Measurements from ENCODE around the gene COLEC12.
A peak's percentile ranks its signal among the peaks of the same experiment; 100 is the strongest.

The COLEC12 gene

DNA sequence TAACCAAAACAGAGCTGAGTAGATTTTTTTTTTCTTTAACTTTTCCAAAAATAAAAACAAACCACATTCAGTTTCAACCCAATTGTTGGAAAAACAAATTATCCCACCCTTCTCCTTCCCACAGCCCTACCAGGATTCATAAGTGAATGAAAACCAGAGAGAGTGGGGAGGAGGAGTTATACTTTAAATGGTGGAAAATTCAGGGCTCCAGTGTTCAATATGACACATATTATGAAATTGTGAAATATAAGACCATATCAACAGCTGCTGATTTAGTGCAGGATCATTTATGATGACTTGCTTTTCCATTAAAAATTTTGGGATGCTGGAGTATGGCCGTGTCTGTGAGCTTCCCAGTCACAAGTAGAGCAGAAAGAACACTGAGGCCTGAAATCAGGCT is 26.7 kb downstream of the COLEC12 start:
- no peak for DNase-seq

GRCh38 chr18:471716-472115 is 28.8 kb downstream of the COLEC12 start:
- no peak for DNase-seq

DNA sequence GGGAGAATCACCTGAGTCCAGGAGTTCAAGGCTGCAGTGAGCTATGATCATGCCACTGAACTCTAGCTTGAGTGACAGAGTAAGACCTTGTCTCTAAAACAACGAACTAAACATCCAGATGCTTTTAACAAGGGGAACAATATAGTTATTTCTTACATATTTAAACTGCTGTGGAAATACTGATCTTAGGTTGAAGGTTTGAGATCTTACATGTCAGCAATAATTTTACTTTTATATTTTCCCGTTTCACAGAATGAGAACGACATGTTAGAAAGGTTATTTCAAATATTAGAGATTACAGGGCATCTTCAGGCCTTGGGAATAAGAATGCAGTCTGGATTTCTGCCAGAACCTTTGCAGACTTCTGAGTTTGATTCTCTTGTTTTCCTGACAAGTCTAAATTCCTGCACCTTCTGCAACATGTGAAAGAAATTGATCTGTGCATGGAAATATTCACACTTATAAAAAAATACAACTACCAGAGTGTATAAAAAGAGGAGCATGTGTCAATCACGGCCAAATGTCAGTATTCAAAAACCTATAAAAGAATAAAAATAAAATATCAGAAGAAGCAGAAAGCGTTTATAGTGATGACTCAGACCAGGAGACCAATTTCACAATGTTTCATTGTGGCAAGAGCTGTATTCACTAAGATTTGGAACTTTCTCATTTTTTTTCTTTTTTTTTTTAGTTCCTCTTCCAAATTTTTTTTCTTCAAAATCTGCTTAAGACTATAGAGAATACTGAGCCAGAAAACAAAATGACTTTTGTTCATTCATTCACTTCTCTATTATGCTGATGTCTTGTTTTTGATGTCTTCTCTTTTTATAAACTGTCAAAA is 29.6 kb downstream of the COLEC12 start:
- no peak for DNase-seq

DNA sequence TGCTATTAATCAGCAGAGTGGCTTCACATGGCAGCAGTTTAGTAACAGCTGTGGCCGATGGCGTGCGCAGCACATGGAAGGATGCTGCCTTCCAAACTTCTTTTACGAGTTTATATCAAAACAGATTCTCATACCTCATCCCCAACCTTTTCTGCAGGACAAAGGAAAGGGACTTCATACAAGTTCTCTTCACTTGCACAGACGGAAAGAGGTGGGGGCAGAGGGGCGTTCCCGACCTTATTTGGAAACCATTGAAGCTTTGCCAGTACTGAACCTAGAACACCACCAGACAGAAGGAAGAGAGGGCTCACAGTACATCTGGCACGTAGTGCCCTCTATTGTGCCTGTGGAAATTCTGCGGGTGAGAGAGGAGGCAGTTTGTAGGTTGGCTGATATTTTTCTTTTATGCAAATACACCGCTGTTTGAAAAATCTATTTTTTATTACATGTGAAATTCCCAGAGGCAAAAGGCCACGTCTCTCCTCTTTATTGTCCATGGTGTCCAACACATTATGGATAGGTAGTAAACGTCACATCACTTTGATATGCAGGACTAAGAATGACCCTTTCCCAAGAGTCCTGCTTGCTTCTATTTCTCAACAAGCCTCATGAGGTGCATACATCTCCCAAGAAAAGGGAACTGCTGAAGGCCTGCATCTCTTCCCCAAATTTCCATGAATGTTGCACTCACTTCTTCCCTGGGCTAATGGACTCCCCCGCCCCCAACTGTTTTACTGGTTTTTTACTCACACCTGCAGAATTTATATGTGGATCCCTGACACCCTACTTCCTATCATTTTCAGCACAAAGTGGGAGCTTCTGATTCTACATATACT is 31.3 kb downstream of the COLEC12 start:
- no peak for DNase-seq

DNA sequence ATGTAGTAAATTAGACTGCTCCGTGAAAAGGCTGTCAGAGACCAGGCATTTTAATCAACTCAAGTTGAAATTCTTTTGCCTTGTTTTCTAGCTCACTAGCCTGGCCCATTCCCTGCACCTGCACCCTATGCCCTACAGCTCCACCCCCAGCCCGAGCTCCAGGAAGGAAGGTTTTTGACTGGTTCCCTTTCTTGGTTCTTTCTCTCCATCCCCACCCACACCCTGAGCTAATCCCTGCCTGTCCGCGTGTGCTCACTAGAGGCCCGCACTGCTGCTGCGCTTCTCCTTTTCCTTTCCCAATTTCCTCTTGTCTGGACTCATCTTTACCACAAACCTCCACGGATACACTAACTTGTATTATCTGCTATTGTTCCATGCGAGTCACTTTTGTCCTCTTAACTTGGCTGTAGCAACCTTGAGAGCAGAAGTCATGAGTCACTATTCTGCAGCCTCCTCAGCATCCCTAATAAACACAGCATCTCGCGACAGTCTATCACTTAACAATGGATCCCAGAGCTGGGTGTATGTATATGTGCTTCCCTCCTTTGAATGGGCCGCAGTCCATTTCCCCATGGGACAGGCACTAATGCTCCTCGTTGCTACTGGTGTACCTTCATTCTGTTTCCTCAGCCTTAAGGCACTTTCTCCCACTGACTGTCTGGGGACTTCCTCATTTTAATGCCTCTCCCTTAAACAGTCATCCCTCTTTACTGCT is 36.5 kb downstream of the COLEC12 start:
- no peak for DNase-seq

GRCh38 chr18:463403-463802 is 37.1 kb downstream of the COLEC12 start:
- no peak for DNase-seq

DNA sequence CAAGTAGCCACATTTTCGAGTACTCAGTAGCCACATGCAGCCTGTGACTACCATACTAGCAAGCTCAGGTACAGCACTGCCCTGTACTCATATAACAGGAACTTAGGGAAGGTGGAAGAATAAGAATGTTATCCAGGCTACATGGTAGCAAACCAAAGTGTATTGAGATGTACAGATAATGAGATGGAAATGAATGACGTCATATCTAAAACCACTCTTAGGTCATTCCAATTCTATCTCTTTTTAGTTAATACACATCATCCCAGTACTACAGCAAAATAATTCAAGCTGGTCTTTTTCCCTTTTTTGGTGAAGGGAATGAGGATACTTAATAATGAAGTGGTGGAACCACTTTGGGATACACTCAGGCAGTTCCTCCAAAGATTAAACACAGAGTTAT is 38.7 kb downstream of the COLEC12 start:
- no peak for DNase-seq

GRCh38 chr18:460791-461190 is 39.7 kb downstream of the COLEC12 start:
- no peak for DNase-seq

DNA sequence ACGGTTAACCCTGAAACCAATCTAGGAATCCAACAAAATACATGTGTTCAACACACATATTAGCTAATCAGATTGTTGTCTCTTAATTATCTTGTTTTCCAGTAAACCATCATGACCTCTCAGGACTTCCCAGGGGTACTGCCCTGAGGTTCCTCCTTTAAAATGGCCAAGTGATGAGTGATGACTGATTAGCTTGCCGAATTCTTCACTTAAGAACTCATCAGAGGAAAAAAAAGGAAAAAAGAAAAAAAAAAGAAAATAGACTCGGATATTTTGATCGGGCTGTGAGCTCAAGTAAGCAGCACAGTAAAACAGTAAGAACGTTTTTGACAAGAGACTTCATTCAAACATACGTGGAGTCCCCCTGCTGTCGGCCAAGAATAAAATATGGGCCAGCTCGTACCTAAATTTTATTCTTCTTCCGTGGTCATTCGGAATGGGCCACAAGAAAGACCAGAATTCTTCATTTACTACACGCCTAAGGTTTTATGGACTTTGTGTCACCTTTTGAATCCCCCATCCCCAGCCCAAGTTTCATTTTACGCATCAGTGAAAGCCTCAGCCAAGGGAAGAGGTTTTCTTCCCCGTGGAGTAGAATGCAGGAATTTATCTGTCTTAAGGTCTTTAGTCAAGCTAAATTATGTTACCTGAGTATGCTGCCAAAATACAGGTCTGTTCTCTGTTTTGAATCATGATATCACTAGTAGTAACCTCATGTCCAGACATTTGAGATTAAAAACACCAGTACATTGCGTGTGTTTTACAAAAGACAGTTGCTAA is 40.5 kb downstream of the COLEC12 start:
- no peak for DNase-seq

- no peak for DNase-seq
Measured at GRCh38 chr18:457521-458412, 42.7 kb downstream of the COLEC12 start.

DNA sequence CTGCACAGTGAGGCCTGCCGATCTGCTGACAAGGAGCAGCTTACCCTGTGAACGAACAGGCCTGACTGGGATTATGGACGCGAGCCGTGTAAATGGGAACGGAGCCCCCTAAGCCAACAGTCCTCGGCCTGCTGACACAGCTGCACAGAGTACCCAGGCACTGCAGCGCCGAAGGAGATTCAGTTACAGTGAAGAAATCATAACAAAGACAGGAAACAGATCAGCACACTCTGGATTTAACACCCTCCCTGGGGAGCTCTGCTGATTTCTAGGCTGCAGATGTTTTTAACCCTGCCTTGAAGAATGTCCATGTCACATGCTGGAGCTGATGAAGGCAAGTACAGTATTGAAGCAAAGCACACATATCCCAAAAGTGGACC is 43.4 kb downstream of the COLEC12 start:
- peak; percentile 64 for DNase-seq

DNA sequence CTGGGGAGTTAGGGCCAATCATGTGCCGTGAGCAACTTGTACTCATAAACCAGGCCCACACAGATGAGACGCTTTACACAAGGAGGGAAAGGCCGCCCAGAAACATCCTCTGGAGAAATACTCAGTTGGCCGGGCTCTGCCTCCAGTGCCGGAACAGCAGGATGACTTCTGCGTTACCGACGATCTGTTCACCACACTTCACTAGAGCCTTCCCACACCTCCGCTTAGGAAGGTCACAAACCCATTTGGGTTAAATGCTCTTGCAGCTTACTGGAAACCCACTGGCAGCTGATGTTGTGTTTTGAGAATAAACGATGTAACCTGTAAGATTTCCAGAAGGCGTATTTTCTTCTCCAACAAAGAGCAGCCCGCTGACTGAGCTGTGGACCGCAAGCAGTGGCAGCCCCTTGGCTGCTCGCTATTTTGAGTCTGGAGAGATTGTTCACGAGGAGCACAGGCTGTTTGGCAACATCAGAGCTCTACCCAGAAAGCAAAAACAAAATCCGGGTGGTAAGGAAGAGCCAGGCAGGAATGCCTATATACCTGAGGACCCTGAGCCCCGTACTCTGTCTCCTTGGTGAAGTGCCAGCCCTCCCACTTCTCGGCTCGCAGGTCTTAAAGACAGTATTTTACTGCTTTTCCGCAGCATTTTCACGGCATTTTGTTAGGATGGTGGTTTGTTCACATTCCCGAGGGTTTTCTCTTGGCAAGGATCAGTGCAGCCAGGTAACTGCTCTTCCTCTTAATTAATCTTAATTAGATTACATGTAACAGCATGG is 44.0 kb downstream of the COLEC12 start:
- DNase-seq, result no peak

GRCh38 chr18:453400-453799 is 47.1 kb downstream of the COLEC12 start:
- DNase-seq, result no peak

GRCh38 chr18:452816-453215 is 47.7 kb downstream of the COLEC12 start:
- no peak for DNase-seq

DNA sequence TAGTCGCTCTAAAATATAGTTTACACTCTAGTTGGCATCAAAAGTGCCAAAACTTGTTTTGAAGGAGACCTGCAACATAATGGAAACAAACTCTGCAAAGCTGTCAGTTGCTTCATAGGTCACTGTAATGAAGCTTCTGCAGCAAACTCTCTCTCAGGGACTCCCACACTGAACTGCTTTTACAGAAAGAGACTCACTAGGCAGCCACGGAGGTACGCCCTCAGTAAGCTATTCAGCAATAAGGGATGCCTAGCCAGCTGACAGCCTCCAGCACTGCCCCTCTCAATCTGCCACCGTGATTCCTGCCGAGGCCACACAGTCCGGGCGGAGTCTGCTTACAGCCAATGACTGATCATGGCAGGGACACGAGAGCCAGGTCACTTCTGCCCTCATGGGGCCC is 51.1 kb downstream of the COLEC12 start:
- DNase-seq, result peak; percentile 61

DNA sequence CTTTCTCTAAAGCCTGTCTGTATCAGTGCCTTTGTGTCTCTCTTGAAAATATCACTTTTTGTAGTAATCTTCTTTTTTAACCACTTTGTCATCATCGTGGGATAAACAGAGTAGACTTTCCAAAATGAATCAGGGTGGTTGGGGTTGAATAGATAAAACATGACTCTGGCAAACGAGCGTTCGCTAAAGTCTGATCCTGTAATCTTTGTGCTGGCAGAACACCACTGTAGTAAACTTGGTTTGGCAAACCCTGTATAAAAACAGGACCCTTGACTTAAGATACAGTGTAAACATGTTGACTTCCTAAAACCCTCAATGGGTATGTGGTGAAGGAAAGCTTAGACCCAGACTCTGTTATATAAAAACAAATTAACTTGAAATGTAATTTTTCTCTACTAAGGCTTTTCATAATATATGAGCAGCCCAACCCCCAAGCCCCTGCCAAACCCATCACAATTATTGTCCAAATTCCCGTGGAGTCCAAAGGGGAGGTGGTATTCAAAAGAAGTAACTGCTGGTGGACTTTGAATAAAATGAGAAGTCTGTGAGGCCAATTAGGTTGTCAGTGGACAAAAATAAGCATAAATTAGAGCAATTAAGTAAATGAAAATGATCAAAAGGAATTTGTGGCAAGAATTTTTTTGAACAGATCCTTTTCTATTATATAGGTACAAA is 52.2 kb downstream of the COLEC12 start:
- no peak for DNase-seq

GRCh38 chr18:446941-447560 is 53.5 kb downstream of the COLEC12 start:
- no peak for DNase-seq

DNA sequence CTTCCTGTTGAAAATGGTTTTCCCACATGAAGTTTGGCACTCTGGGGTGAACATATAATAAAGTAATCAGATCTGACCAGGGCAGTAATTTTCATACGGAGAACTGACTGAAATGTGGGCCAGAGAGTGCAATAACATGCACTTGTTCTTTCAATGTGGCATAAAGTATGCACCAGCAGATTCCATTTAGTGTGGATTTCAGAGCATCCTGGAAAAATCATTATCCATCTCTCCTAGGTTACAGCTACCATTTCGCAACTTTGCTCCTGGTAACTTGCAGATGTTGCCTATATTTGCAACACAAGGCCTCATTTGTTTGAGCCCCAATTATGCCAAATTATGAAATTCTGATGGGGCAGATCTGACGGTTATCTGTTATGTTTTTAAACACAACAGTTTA is 55.4 kb downstream of the COLEC12 start:
- DNase-seq, result no peak

DNA sequence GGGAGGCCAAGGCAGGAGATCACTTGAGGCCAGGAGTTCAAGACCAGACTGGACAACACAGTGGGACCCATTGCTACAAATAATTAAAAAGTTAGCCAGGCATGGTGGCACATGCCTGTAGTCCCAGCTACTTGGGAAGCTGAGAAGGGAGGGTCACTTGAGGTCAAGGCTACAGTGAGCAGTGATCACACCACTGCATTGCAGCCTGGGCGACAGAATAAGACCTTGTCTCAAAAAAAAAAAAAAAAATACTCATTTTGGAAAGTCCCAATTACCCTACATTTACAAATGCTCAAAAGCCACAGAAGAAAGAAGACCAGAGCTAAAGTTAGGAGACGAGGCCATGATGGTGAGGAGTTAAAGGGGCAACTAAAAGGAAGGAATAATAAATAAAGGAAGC is 61.9 kb downstream of the COLEC12 start:
- DNase-seq, result no peak

GRCh38 chr18:435940-436339 is 64.6 kb downstream of the COLEC12 start:
- DNase-seq, result no peak
